GM19035 (cell line): Measurements from ENCODE around the gene TRAPPC10.
A peak's percentile ranks its signal among the peaks of the same experiment; 100 is the strongest.

Experiments
- ATAC-seq: cut with Tn5 transposase; IDR thresholded peaks from one replicate; pipeline ENCODE4 v1.9.1; 2021; ENCODE audit not compliant: unreplicated experiment

TRAPPC10 gene

DNA sequence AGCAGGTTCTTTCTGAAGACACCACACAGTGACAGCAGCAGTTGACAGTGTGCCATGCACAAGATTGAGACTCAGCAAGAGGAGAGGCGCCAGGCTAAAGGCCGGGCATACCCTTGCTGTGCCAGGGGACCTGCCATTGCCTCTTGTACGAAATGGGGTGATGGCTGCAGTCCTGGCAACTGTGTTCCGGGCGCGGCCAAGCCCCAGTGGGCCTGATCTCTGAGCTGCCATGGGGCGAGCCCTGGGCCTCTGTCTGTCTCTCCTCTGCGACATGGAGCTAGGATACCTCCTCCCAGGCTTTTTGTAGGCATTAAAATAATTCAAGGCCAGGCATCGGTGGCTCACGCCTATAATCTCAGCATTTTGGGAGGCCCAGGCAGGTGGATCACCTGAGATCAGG, 9.6 kb upstream of the TRAPPC10 start:
- ATAC-seq: no peak

DNA sequence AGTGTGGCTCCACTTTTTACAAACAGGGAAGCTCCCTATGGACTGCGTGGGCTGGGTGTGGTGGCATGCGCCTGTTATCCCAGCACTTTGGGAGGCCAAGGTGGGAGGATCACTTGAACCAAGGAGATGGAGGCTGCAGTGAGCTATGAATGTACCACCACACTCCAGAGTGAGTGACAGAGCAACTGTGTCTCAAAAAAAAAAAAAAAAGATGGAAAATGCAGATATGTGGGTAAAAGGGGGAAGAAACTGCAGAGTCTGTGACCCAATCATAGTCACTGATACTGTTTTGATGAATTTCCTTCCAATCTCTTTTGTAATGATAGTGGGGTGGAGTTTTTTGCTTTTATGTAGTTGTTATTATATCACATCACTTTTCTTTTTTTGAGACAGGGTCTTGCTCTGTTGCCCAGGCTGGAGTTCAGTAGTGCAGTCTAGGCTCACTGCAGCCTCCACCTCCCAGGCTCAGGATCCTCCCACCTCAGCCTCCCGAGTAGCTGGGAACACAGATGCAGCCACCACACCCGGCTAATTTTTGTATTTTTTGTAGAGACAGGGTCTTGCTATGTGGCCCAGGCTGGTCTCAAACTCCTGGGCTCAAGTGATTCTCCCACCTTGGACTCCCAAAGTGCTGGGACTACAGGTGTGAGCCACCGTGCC, 8.7 kb upstream of the TRAPPC10 start:
- no peak for ATAC-seq

- ATAC-seq: no peak
Measured at GRCh38 chr21:44005071-44005470, 7.0 kb upstream of the TRAPPC10 start.

DNA sequence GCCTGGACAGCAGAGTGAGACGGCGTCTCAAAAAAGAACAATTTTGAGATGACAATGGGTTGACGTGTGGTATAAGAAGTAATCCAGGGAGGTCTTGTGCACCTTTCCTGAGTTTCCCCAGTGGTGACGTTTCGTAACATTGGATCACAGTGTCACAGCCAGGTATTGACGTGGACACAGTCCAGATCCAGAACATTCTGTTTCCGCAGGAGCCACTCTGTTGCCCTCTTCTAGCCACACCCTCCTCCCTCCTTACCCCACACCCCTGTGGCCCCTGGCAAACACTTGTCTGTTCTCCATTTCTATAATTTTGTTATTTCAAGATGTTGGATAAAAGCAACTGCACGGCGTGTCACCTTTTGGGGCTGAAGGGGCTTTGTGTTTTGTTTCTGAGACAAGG, 6.5 kb upstream of the TRAPPC10 start:
- ATAC-seq: no peak

- no peak for ATAC-seq
Measured at GRCh38 chr21:44006017-44006619, 6.0 kb upstream of the TRAPPC10 start.

GRCh38 chr21:44006656-44007055, 5.5 kb upstream of the TRAPPC10 start:
- no peak for ATAC-seq

DNA sequence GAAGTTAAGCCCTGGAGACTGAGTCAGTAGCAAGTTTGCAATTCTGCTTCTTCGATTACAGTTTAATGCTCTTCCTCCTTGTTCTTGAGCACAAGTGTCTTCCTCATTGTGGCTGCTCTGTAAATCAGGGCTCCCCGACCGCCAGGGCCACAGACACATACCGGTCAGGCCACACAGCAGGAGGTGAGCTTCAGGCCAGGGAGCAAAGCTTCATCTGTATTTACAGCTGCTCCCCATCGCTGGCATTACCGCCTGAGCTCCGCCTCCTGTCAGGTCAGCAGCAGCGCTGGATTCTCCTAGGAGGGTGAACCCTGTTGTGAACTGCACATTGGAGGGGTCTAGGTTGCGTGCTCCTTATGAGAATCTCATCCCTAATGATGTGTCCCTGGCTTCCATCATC, 1.7 kb upstream of the TRAPPC10 start:
- ATAC-seq: no peak

DNA sequence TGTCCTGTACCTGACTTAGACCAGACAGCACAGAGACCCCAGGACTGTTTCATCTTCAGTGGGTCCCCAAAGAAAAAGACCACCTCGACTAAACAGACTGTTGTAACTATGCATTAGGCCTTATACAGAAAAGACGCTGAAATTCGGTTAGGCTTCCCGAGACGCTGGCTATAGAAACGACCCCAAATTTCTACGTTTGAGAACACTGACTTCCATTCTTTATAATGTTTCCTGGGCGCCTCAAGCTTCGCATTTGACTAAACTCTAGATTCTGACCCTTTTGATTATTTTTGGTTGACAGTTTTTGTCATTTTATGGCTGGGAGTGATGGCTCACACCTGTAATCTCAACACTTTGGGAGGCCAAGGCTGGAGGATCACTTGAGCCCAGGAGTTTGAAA, 986 bp upstream of the TRAPPC10 start:
- no peak for ATAC-seq

DNA sequence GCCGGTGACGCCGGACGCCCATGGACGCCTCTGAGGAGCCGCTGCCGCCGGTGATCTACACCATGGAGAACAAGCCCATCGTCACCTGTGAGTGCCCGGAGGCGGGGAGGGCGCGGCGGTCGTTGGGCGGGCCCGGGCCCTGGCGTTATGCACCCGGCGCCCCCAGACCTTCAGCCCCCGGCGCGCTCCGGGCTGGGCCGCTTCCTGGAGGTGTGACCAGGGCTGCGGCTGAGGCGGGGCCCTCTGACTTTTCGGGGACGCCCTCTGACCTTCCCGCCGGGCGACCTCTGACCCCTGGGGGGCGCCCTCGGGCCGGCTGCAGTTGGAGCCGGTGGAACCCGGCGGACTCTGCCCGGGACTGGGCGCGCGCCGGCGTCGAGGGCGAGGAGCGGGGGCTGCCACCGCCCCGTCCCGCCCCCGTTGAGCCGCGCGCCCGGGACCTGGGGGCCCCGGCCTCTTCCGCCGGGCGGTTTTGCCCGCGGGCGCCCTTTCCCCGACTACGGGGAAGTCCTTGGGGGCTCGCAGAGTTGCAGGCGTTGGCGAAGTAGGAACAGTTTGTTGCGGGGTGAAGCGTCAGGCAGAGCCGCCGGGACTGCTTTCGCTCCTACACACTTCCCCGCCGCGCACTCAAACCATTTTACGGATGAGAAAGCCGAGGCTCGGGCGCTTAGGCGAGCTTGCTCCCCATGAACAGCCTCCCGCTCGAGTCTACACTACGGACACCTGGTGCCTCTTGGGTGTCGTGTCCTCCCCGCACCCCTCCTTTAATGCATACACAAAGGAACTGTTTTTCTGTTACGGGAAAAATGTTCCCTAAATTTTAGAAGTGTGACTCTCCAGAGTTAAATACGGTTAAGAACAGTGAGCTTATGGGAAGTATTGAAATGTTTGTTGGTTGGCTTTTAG, 618 bp downstream of the TRAPPC10 start:
- ATAC-seq: peak; percentile 67

DNA sequence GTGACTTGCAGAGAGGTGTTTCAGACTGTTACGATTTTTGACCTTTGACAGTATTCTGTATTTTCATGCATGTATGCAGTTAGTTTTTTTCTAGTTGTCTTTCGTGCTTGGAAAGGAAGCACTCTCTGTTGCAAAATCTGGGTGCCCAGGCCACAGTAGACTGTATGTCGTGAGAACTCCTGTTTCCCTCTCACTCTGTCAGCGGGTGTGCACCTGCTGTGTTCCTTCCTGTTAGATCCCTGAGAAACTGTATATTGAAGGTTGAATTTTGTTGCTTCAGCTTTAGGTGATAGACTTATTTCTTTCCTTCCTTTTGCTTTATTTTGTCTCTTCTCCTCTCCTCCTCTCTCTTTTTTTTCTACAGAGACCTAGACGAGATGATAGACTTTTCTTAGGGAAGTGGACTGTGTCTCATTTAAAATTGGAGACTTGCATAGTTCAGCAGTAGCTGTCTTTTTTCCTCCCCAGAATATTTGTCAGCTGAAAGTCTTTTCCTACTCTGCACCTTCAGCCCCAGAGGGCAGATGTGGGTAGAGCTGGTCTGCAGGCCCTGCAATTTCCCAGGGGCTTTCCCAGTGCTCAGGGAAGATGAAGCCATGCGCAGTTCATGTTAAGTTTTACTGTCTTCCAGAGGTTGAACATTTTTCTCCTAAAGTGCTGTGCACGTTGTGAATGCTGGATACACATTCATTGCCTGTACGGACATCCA, 1.4 kb downstream of the TRAPPC10 start:
- no peak for ATAC-seq

DNA sequence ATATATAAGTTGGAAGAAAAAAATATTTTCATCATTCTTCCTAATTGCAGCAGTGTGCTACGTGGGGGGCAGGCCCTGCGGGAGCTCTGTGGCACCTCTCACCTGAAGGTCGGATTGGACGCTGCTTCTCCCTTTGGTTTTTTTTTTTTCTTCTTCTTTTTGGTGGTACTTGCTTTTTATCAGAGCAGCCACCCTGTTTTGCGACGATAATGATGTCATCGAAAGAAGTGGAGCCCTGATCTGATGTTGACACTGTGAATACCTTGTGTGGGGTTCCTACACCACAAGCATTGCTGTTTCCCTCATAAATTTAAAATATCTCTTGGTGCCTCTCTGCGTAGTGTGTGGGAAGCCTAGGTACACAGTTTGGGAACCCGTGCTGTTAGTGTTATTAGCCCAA, 5.5 kb downstream of the TRAPPC10 start:
- no peak for ATAC-seq

- no peak for ATAC-seq
Measured at GRCh38 chr21:44018127-44018526, 6.0 kb downstream of the TRAPPC10 start.

- no peak for ATAC-seq
Measured at GRCh38 chr21:44018813-44019567, 6.9 kb downstream of the TRAPPC10 start.

GRCh38 chr21:44019568-44019958, 7.5 kb downstream of the TRAPPC10 start:
- no peak for ATAC-seq

GRCh38 chr21:44020551-44020950, 8.4 kb downstream of the TRAPPC10 start:
- ATAC-seq: no peak

DNA sequence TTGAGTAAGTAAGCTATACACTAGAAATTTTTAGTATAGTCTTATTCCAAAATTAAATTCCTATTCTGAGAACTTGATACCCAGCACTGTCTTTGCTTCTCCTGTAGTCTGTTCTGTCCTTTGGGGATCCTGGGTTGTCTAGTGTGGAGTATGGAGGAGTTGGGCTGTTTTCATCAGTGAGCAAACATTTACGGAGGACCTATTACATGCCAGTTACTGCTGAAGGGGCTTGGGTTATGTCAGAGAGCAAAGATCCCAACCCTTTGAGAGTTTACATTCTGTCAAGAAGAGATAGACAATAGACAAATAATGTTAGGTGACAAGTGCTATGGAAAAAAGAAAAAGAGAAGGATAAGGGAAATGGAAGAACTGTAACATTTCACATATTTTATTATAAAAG, 9.0 kb downstream of the TRAPPC10 start:
- ATAC-seq: no peak

- no peak for ATAC-seq
Measured at GRCh38 chr21:44024257-44024656, 12.1 kb downstream of the TRAPPC10 start.

GRCh38 chr21:44024887-44025353, 12.8 kb downstream of the TRAPPC10 start:
- no peak for ATAC-seq

DNA sequence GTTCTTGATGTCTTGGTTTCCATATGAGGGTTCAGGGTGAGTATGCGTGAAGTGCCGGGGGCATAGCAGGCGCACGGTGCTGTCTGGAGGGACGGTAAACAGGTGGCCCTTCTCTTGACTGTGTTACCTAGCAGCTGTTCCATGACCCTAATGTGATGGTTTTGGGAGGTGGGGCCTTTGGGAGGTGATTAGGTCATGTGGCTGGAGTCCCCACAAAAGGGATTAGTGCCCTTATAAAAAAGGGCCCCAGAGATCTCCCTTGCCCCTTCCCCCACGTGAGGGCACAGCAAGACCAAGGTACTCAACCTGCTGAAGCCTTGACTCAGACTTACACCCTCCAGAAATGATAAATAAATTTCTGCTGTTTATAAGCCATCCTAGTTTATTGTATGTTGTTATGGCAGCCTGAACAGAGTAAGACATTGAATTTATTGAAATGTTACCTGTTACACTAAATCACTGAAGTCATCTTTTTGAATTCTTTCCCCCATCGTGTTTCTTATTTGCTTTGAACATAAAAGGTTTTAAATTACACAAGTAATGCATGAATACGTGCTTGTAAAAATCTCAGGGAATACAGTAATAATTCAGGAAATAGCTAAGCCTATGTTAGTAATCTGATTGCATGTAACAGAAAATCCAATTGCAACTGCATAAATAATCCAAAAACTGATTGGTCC, 15.6 kb downstream of the TRAPPC10 start:
- ATAC-seq: no peak

- ATAC-seq: no peak
Measured at GRCh38 chr21:44028287-44028659, 16.2 kb downstream of the TRAPPC10 start.
